Stimulated activated CD8-positive, alpha-beta memory T cell treated with anti-CD3 and anti-CD28 coated beads, Interleukin-4, amount 100 ng/mL, for 24 hours (primary cell): ENCODE measurements around the gene PAX8.
A peak's percentile ranks its signal among the peaks of the same experiment; 100 is the strongest.
"Not testable (repeated sequence)": the region's sequence is repeated elsewhere in the genome, so short reads cannot be mapped to it uniquely, and the experiment has no call there.

Source experiments
- DNase-seq: peaks from one replicate; pipeline ENCODE4 v3.0.0-alpha.2; 2020; ENCODE audit warnings: low read depth

Gene PAX8

DNA sequence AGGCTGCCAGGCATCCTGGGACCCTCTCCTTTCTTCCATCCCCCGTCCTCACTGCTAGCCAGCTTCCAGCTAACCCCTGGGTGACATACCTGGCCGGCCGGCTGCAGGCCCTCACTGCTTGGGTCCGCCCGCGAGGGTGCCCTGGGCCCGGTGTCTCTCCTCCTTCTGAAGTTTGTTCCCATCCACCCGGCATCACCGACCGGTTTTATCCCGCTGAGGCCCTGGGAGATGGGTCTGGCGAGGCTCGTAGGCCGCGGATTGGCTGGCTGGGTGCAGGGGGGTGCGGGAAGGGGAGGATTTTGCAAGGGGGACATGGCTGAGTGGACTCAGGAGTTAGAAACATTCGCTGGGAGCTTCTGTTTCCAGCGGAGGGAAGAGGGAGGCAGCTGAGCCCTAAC is at the start of gene PAX8:
Gene PAX8, minus strand, starts transcription at position 180 of the 398 bp plus-strand sequence. CDS start 527 bp downstream, outside the sequence.
- no peak for DNase-seq

DNA sequence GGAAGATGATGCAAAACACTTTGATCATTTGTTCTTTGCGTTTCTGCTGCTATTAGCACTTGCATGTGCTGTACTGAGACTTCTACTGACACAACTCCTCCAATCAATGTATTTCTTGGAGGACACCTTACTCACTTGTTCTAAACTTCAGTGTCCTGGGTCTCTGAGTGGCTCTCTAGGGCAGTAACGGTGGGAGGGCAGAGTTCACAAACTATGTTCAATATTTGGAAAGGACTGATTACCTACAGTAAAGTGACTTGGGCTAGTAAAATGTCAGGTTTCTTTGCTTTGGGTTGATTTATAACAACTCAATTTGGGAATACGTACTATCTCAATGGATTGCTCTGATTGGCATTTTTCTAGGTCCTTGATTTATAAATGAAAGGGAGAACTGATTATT is 49.3 kb upstream of the PAX8 start:
- no peak for DNase-seq

DNA sequence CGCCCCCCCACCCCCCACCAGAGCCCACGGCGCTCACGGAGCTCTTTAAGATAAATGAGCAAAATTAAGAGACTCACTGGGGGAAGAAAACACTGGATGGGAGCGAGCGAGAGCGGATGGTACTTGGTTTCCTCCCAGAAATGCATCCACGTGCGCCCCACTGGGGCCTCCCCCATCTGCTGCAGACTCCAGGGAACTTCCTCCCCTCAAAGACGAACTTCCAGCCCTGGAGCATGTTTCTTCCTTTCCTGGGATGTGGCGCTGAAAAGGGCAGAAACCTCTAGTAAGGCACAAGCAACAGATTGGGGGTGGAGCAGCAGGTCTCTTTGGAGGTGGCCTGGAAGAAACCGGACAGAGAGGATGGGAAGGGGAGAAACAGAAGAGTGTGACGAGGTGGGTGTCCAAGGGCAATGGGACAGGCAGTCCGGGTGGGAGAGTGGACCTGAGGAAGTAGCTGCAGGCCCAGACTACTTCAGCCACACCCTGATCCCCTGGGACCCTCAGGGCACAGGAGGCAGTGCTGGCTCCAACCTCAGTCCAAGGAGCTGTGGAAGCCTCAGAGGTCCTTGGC is 46.5 kb upstream of the PAX8 start:
- not testable (repeated sequence) for DNase-seq

DNA sequence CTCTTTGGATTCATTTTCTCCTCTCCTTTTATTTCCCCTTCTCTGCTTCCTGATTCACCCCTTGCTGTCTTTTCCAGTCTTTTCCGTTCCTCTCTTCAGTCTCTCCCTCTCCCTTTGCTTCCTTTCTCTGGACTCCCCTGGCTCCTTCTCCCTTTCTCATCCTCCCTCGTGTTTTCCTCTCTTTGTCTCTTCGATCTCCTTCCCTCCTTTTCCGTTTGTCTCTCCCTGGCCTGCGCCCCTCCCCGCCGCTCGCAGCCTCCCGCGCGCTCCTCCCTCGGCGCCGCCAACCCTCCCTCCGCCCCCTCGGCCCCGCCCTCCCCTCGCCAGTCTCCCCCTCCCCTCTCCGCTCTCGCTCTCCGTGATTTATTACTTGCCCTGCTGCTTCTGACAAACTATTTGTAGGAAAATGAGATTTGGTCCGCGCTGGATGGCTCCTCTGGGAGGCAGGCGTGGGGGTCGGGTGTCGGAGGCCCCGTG is 46.0 kb upstream of the PAX8 start:
- peak; percentile 35 for DNase-seq

DNA sequence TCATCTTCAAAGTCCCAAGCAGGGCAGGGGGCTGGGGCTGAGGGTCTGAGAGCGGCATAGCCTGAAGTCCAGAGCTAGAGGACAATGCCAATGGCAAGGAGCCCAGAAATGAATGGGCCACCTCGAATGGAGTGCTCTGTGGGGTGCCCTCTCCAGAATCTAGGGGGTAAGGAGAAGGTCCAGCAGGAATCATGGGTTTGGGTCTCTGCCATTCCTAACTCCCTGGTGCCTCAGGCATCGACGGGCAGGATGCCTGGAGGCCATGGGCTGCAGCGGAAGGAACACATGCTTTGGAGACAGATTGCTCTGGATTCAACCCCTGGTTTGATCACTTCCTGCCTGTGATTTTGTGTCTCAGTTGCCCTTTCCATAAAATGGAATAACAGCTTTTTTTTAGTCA is 44.4 kb upstream of the PAX8 start:
- not testable (repeated sequence) for DNase-seq

DNA sequence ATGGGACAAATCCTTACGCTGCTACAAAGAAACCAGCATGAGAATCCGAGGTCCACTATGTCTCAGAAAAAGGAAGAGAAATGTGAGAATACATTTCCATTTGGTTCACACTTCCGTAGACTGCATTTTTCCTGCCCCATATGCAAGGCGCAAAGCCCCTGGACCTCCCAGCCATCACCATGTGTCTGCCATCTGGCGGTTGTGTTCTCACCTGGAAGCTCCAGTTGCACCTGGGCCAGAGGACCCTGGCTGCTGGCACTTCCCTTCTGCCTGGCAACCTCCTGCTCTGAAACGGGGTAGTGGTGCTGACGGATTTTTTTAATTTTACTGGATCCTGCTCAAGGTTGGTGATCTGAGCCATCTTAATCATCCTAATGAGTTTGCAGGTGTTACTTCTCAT is 41.4 kb upstream of the PAX8 start:
- DNase-seq = not testable (repeated sequence)

DNA sequence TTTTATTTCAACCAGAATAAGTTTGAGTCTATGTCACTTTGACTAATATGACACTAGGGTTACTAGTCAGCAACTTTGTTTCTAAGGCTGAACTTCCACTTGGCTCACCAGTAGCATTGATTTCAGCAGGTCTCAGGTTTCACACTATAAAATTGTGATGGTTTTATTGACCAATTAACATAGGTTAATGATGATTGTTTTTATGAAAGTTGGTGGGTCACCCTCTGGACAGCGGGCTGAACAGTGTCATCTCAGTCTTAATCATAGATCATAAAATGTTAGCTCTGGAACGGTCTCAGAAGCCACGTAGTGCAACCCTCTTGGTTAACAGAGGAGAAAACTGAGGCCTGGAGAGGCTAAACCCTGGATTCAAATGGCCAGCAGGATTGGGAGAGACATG is 40.2 kb upstream of the PAX8 start:
- DNase-seq = not testable (repeated sequence)

DNA sequence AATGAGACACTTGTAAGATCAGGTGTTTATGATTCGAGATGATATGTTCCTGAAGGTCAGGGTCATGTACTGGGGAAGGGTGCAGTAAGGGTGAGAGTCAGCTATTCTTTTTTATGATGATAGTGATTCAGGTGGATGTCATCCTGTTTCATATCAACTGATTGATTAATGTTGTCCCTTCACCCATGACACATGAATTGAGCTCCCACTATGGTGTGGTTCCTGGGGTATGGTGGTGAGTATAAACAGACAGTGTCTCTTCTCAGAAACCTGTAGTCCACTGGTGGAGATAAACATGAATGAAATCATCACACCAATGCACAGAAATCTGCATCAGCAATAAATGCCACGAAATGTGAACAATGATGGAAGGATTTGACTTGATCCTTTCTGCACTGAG is 37.4 kb upstream of the PAX8 start:
- DNase-seq = no peak

DNA sequence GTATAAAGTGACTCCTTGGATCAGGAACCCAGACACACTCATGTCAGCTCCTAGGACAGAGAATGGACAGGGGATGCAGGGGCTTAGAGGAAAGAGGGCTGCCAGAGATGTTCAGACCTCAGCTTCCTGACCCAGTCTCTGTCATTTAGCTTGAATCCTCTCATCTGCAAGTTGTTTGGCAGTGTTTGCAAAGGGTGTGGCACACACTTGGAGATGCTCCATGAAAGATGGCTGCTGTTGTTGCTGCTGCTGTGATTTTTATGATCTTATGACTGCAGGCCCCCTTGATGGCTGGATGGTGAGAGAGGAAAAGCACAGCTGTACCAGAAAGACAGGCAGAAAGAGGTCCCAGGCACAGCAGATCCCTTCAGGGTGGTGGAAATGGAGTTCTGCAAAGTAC is 35.9 kb upstream of the PAX8 start:
- DNase-seq = not testable (repeated sequence)

DNA sequence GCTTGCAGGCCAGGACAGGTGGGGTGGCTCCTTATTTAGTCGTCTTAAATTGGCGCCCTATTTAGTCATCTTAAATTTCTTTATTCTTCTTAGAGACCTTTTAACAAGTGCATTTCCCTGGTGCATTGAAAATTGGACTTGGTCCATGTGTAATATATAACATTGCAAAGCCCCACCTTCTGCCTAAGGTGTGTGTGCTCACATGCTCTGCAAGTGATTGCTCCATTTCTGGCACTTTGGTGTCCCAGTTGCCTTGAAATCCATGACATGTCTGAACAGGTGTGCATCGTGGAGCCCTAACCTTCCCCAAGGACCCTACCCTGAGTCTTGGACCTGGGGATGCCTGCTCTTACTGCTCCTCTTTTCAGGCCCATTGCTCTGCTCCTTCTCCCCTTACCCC is 35.5 kb upstream of the PAX8 start:
- DNase-seq = not testable (repeated sequence)

DNA sequence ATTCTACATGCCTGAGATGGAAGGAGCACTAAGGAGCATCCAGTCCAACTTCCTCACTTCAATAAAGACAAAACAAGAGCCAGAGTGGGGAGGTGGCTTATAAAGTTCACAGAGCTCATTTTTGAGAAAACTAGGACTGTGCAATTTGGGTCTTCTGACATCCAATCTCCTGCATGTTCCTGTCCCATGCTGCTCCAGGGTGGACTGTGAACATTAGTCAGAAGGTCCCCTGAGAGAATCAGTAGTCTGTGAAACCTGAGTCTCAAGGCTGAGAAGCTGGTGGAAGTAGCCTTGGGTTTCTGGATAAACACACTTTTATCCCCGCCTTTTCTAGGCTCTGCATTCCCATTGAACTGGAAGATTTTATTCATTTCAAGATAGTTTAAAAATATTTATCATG is 33.1 kb upstream of the PAX8 start:
- not testable (repeated sequence) for DNase-seq

DNA sequence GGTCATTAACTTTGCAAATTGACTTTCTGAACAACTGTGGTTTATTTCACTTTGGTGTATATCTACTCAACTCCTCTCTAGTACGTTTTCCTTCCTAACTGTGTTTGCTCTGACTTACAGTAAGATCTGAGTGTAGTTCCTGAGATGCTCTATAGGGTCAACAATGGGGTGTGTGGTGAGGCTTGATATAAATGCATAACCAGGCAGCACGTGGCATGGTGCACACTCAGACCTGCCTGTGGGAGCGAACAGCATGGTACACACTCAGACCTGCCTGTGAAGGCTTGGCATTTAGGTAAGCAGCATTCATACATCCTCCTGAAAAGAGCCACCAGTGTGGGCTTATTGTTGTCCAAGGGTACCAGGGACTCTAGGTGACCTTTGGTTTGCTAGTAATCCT is 32.5 kb upstream of the PAX8 start:
- DNase-seq = not testable (repeated sequence)

DNA sequence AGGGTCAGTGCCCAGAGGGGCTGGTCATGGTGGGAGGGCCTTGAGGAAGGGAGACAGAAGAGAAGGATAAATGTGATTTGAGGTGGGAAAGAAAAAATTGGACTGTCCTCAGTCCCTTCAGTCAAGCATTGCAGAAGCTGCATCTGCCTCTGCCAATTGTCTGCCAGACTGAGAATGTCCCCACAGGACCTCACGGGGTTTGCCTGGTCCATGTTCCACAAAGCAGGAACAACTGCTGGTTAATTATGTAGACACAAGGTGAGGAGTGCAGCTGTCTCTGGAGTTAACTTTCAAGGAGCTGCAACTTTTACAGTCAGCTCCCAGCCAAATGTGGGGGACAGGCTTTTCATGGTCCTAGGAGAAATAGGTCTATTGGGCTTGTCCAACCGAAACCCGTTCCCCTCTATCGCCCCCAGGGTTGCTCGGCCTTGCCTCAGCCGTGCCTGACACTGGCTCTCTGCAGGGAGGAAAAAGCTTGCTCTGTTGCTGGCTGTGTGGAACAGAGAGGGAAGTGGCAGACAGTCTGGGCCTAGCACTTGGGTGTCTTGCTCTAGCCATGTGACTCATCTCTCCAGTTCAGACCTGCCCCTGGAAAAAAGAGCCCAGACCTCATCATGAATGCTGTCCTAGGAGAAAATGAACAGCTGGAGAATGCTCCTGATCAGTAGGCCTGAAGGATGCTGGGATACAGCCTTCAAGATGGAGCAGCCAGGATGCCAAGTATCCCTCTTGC is 31.1 kb upstream of the PAX8 start:
- DNase-seq = no peak

DNA sequence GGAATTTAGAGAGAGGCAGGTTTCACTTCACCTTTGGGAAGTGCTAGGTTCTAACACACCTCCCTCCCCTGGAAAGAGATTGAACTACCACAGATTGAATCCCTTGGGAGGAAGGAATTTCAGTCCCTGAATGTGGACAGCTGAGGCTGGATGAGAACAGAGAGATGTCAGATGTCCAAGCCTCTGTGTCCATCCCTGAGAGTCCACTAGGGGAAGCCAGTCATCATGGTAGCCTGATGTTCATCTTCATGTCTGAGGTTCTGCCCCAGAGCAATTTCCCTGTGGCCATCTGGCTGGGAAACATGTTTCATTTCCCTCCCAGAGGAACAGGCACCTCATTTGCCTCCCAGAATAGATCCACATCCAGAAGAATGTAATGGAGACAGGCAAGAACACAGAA is 30.1 kb upstream of the PAX8 start:
- DNase-seq = not testable (repeated sequence)

DNA sequence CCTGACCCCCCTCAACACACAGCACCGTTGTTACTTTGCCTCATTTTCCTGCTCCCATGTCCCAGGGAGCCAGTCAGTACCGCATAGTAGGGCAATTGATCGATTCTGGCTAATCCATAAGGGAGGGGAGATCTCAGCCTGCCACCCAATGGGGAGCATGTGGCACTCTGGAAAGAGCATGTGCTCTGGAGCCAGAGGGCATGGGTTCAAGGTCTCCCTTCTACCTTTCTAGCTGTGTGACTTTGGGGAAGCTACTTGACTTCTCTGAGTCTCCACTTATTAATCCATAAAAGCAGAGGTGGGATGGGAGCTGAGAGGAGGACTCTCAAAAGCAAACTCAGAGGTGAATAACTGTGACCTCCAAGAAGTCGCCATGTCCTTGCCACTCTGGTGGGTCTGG is 27.5 kb upstream of the PAX8 start:
- not testable (repeated sequence) for DNase-seq

DNA sequence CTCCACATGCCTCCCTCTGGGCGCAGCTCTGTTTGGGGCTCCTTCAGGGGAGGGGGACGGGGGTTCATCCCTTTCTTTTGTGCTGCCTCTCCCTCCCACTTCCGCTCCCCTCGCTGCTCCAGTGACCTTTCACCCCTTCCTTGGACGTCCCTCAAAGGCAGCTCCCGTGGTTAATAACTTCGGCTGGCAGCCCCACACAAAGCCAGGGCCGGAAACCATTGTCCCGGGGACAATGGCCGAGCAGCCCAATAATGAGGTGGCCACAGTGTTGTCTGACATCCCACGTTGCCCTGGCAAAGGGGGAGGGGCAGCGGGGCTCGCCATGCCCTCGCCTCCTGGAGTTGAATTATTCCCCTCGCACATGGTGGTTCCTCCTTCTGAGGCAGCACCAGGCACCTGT is 27.0 kb upstream of the PAX8 start:
- DNase-seq = not testable (repeated sequence)

DNA sequence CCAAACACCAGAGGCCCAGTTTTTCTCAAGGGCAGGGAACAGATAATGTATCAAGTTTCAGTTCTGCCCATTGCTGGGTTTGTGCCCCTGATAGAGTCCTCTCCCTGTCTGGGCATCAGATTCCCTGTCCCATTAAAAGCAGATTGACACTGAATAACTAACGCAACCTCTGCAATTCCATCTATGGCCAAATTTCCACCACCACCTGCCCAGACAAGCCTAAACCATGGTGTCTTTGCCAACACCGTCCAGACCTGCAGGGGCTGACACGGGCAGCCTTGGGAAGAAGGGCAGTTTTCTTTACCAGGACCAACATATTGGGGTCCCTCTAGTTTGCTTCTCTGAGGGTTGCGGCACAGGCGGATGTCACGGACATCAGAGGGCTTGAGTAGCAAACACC is 26.4 kb upstream of the PAX8 start:
- no peak for DNase-seq

DNA sequence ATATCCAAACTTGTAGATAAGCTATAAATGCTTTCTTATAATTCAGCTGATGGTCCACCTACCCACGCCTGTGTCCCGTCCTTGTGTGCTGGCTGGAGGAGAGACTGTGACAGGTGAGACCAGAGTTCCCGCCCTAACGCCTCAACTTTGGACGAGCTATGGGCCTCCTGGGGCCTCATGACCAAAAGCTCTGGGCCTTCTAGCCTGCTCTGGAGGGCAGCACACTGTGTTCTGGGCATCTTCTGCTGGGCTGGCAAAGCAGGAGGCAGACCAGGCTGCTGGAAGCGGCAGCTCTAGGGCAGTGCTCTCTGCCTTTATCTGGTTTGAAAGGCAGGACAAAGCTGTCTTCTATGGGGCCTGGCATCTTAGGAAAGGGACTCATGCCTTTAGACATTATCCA is 26.0 kb upstream of the PAX8 start:
- no peak for DNase-seq

DNA sequence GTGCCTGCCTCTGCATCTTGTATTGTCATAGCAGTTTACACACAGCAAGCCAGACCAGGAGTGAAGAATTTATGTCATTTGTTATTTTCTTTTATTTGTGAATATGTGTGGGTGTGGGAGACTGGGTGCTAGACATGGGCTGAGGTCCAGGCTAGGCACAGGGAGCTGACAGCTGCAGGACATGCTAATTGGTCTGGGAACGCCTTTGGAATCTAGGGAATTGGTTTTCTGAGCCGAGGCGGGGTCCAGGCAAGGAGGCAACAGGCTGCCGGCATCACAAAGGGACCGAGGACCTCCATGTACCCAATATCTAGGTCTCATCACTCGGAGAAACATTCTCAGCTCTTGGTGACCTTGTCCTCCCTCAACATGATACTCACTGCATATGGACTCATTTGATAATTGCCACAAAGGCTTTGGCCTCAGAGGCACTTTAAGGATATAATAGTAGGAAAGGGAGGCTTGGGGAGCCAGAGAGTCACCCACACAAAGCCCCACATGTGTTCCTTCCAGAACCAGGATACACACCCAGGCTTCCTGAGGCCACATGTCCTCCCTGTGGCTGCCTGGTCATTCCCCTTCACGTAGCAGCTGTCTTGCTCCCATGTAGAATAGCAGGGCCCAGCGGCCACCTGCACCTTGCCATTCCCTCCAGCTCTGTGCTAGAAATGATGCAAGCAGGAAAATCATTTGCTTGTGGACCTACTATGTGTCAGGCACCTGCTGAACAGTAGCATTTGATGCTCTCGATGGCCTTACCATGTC is 23.7 kb upstream of the PAX8 start:
- not testable (repeated sequence) for DNase-seq

DNA sequence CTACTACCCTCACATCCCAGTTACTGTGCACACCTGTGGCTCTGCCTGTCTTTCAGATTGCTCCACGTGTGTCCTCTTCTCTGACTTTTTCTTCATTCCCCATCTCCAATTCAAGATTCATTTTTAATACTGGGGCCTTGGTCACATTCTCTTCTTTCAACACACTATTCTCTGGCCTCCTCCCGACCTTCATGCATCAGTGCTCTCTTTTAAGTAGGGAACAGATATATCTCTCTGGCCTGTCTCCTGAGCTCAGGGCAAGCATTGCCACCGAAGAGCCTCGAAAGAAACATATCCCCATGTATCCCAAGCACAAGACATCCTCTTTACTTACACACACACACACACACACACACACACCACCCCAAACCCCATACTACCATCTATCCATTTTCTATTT is 21.6 kb upstream of the PAX8 start:
- DNase-seq = no peak

DNA sequence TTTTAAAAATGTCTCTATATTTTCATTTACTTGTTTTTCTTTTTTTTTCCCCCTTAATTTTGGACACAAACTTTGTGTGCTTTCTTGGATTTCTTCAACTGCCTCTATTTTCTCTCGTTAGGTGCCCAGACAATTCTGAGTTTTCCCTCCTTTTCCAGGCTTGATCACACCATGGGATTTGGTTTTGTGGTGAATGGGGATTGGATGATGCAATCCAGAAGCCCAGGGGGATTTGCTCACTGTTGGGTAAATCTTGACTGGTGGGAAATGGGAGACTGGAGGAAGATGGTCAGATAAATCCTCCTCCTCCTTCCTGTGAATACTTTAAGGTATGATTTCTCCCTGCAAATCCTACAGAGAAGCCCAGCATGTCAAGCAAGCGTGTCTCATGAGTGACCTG is 19.5 kb upstream of the PAX8 start:
- no peak for DNase-seq

DNA sequence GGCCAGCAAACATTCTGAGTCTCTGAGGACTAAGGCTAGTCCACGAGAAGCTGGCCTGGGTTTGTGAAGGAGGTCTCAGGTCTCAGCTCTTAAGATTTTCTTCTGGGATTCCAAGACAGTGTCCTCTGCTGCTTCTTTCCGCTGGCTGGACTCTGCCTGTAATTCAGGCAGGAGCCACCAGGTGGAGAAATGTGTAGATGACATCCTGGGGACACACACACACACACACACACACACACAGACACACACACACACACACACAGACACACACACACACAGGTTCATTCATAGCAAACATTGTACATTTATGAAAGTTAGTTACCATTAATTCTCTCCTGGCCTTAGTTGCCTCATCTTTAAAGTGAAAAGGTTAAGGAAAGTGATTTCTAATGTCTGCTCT is 18.9 kb upstream of the PAX8 start:
- peak; percentile 19 for DNase-seq

DNA sequence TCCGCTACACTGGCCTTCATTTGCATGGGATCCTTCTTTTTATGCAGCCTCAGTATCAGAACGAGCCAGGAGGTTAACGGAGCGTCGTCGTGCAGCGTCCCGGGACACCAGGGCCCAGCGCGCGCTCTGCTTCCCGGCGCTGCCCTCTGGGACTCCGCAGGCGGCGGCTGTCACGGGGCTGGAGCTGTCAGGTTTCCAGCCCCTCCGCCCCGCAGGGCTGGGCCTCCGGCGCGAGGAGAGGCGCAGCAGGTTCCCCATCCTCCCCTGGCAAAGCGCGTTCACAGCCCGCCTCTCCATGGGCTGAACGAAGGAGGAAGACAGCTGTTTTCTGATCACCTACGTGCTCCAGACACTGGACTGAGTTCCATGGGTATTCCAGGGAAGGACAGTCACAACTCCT is 12.5 kb upstream of the PAX8 start:
- no peak for DNase-seq
